IMR-90 (cell line): ENCODE results near the gene KLHL3. TPM values are rescaled to one million over a fixed set of nuclear protein-coding genes. Genes with fewer than 3 reads are reported as not detected.

ENCODE experiments used
- ATAC-seq: fragments of 200-7000 bp; cut with Tn5 transposase; 2 replicates; pipeline ENCODE4 v1.9.1; 2020; ENCODE audit warnings: low read depth, mild to moderate bottlenecking, moderate library complexity
- BruUV-seq: library from RNA; stranded (reverse); fragments of 400-500 nt; replicated peaks from 2 replicates; lab custom pipeline; 2021; lab: Mats Ljungman, UMichigan
- CTCF ChIA-PET: fragments of 300-600 bp; formaldehyde crosslinking; extraction: SDS; loops from one replicate; lab custom pipeline; 2021; ENCODE audit warnings: antibody characterized with exemption; lab: Yijun Ruan, JAX
- POLR2A ChIA-PET: fragments of 300-600 bp; sonication (Branson Sonifier 250); formaldehyde crosslinking; loops from one replicate; lab custom pipeline; 2022; ENCODE audit warnings: antibody characterized with exemption; ENCODE audit not compliant: unreplicated experiment; lab: Charles Lee
- DNase-seq: peaks from one replicate; pipeline ENCODE4 v3.0.0; 2013
- H2AFZ ChIP-seq: replicated peaks from 2 replicates; pipeline ENCODE3; 2013; ENCODE audit warnings: low read length, mild to moderate bottlenecking; ENCODE audit not compliant: poor library complexity
- H2AK5ac ChIP-seq: 2 replicates; pipeline ENCODE4 v1.6.1; 2013; ENCODE audit warnings: low read depth, low read length, inconsistent platforms
- H2AK9ac ChIP-seq: replicated peaks from 2 replicates; pipeline ENCODE3; 2013; ENCODE audit warnings: mild to moderate bottlenecking, low read depth, low read length, moderate library complexity; ENCODE audit not compliant: poor library complexity
- H2BK120ac ChIP-seq: 2 replicates; pipeline ENCODE4 v1.6.1; 2013; ENCODE audit warnings: low read depth, low read length, inconsistent platforms
- H2BK15ac ChIP-seq: 3 replicates; pipeline ENCODE4 v1.6.1; 2013; ENCODE audit warnings: low read depth, low read length, inconsistent platforms
- H2BK20ac ChIP-seq: 2 replicates; pipeline ENCODE4 v1.6.1; 2013; ENCODE audit warnings: low read depth, mild to moderate bottlenecking, inconsistent platforms, low read length, moderate library complexity
- H2BK5ac ChIP-seq: 2 replicates; pipeline ENCODE4 v1.6.1; 2013; ENCODE audit warnings: mild to moderate bottlenecking, low read depth, low read length, inconsistent platforms; ENCODE audit not compliant: poor library complexity, severe bottlenecking
- H3K14ac ChIP-seq: replicated peaks from 2 replicates; pipeline ENCODE4 v1.6.1; 2013; ENCODE audit warnings: low read depth, low read length, inconsistent platforms
- H3K18ac ChIP-seq: 2 replicates; pipeline ENCODE4 v1.6.1; 2013; ENCODE audit warnings: low read depth, low read length, control low read depth
- H3K23ac ChIP-seq: 2 replicates; pipeline ENCODE4 v1.6.1; 2013; ENCODE audit warnings: low read depth, low read length, inconsistent platforms
- H3K27ac ChIP-seq: 2 replicates; pipeline ENCODE4 v1.5.1; 2013; ENCODE audit warnings: mild to moderate bottlenecking, control low read depth, low read length; ENCODE audit not compliant: insufficient read depth
- H3K27me3 ChIP-seq: 2 replicates; pipeline ENCODE4 v1.6.1; 2013; ENCODE audit warnings: low read length; ENCODE audit not compliant: control insufficient read depth, insufficient read depth
- H3K36me3 ChIP-seq: 2 replicates; pipeline ENCODE4 v1.6.1; 2013; ENCODE audit warnings: low read length, mixed read lengths; ENCODE audit not compliant: control insufficient read depth, insufficient read depth
- H3K4ac ChIP-seq: 2 replicates; pipeline ENCODE4 v1.6.1; 2013; ENCODE audit warnings: low read depth, low read length, inconsistent platforms
- H3K4me1 ChIP-seq: 2 replicates; pipeline ENCODE4 v1.6.1; 2013; ENCODE audit warnings: low read length, mixed read lengths; ENCODE audit not compliant: control insufficient read depth, insufficient read depth
- H3K4me2 ChIP-seq: 2 replicates; pipeline ENCODE4 v1.6.1; 2013; ENCODE audit warnings: low read depth, mild to moderate bottlenecking, control low read depth, low read length, moderate library complexity
- H3K4me3 ChIP-seq: 2 replicates; pipeline ENCODE4 v1.5.1; 2013; ENCODE audit warnings: low read depth, mild to moderate bottlenecking, control low read depth, low read length, moderate library complexity; ENCODE audit not compliant: insufficient read depth
- H3K56ac ChIP-seq: 2 replicates; pipeline ENCODE4 v1.6.1; 2013; ENCODE audit warnings: low read length, inconsistent platforms; ENCODE audit not compliant: insufficient read depth; ENCODE audit errors: extremely low read depth
- H3K79me1 ChIP-seq, 2 experiments: 2 replicates each; pipeline ENCODE4 v1.6.1; 2013; ENCODE audit warnings: low read length in 2 of 2, inconsistent platforms in 1 of 2, low read depth in 1 of 2
- H3K9ac ChIP-seq: 2 replicates; pipeline ENCODE4 v1.6.1; 2013; ENCODE audit warnings: low read depth, low read length, control low read depth
- H3K9me1 ChIP-seq: 2 replicates; pipeline ENCODE4 v1.6.1; 2013; ENCODE audit warnings: low read length, inconsistent platforms; ENCODE audit not compliant: insufficient read depth
- H3K9me3 ChIP-seq: 2 replicates; pipeline ENCODE4 v1.6.1; 2013; ENCODE audit warnings: low read length; ENCODE audit not compliant: control insufficient read depth, insufficient read depth
- H4K20me1 ChIP-seq: 2 replicates; pipeline ENCODE4 v1.6.1; 2013; ENCODE audit warnings: low read length, inconsistent platforms; ENCODE audit not compliant: insufficient read depth
- H4K5ac ChIP-seq: 2 replicates; pipeline ENCODE4 v1.6.1; 2013; ENCODE audit warnings: mild to moderate bottlenecking, low read depth, low read length, control low read depth
- H4K8ac ChIP-seq, 2 experiments: 2 replicates each; pipeline ENCODE4 v1.6.1; 2013; ENCODE audit warnings: low read depth in 2 of 2, low read length in 2 of 2, control low read depth in 1 of 2, inconsistent platforms in 1 of 2
- H4K91ac ChIP-seq: 2 replicates; pipeline ENCODE4 v1.6.1; 2013; ENCODE audit warnings: low read depth, low read length, inconsistent platforms; ENCODE audit not compliant: insufficient read depth
- CEBPB ChIP-seq: IDR thresholded peaks from 2 replicates; pipeline ENCODE4 v1.6.1; 2012; ENCODE audit warnings: low read depth, low read length, improper control_type of control experiment
- CHD1 ChIP-seq: IDR thresholded peaks from 2 replicates; pipeline ENCODE4 v1.6.1; 2012; ENCODE audit warnings: low read depth, low read length, improper control_type of control experiment
- FOS ChIP-seq: fragments of 150-350 bp; IDR thresholded peaks from 2 replicates; pipeline ENCODE4 v1.6.1; 2016; ENCODE audit warnings: low read depth, low read length
- MAFK ChIP-seq: IDR thresholded peaks from 2 replicates; pipeline ENCODE4 v1.6.1; 2012; ENCODE audit warnings: low read depth, low read length, improper control_type of control experiment
- RAD21 ChIP-seq: IDR thresholded peaks from 2 replicates; pipeline ENCODE4 v1.6.1; 2012; ENCODE audit warnings: low read length, improper control_type of control experiment
- SMC3 ChIP-seq: fragments of 150-350 bp; IDR thresholded peaks from 2 replicates; pipeline ENCODE4 v1.6.1; 2016; ENCODE audit warnings: low read depth, mild to moderate bottlenecking, antibody characterized with exemption, low read length, moderate library complexity
- USF2 ChIP-seq: fragments of 150-350 bp; IDR thresholded peaks from 2 replicates; pipeline ENCODE4 v1.6.1; 2017; ENCODE audit warnings: mild to moderate bottlenecking, antibody characterized with exemption, low read length, low read depth
- WGBS, 2 experiments: methylation state at CpG; one replicate each; pipeline versions ENCODE4 v1.1.5 to v1.1.7; 2013; ENCODE audit warnings: missing lambda C conversion rate in 2 of 2; ENCODE audit not compliant: insufficient read length in 1 of 2; ENCODE audit errors: extremely low coverage in 2 of 2; 5-methylcytosine and 5-hydroxymethylcytosine counted together
- dilution Hi-C: fragments of 300-500 bp; cut with HindIII; formaldehyde crosslinking; loops from one replicate; pipeline ENCODE4 v1.14.3; 2018; ENCODE audit warnings: low sequenced_read_pairs; ENCODE audit not compliant: unreplicated experiment
- in situ Hi-C: fragments of 300-500 bp; cut with MboI; formaldehyde crosslinking; loops from 3 replicates; pipeline ENCODE4 v1.14.3; 2019; ENCODE audit warnings: low sequenced_read_pairs, inconsistent platforms, mixed read lengths
- intact Hi-C: fragments of 100-400 bp; cut with micrococcal nuclease; formaldehyde crosslinking; loops from 2 replicates; pipeline ENCODE4 v1.10.0; 2022
- polyA plus RNA-seq, 3 experiments: library from polyadenylated mRNA; depleted of rRNA; stranded (reverse); fragments of >200 nt; gene quantifications; 2 replicates each; pipeline ENCODE4 v1.2.3, GENCODE V29; 2012; ENCODE audit warnings: low replicate concordance in 1 of 3
- total RNA-seq: library from RNA; depleted of rRNA; stranded (reverse); fragments of >200 nt; gene quantifications from 2 replicates; pipeline ENCODE4 v1.2.3, GENCODE V29; 2012

KLHL3 gene
- total and polyA plus RNA-seq, 2 of the 4 experiments (the other 2 are of a cell fraction) = 2.3 to 4.1 TPM

DNA sequence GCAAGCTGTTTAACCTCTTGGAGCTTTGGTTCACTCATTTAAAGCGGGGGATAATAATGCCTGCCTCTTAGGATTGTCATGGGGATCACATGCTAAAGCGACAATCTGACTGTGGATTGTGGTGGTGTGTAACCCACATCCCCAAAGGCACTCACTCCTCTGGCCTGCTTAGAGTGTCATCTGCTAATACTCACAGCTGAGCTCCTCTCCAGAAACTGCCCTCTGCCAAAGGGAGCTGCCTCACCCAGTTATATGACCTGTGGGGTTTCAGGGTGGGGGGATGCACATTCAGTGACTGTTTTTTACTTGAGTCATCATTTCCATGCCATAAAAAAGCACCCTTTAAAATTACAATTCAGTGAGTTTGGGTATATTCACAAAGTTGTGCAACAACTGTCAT lies 126.8 kb downstream of the KLHL3 start:
- no TSS peak for BruUV-seq

More for the DNA sequence above, 126.8 kb downstream of the KLHL3 start:
- no peak for ATAC-seq
- Histone ChIP-seq H3K56ac (no peak overlapping the region), H4K5ac (no peak overlapping the region), H3K9me3 (no peaks in the 10 kb centered on the region), H3K4me3 (no peak overlapping the region), H3K4me1 (no peaks in the 10 kb centered on the region), H3K27me3 (peaks cover 8% of the 10 kb centered on the region), H3K9ac (no peak overlapping the region), H4K91ac (no peak overlapping the region), H2AFZ (no peak overlapping the region), H2AK5ac (no peak overlapping the region), H3K27ac (no peak overlapping the region), H2BK120ac (no peak overlapping the region), H3K14ac (no peak overlapping the region), H3K18ac (no peak overlapping the region), H3K23ac (no peak overlapping the region), H2BK15ac (no peak overlapping the region), H4K8ac (no peak overlapping the region), H2BK5ac (no peak overlapping the region), H4K20me1 (no peaks in the 10 kb centered on the region), H3K36me3 (no peaks in the 10 kb centered on the region), H3K9me1 (no peaks in the 10 kb centered on the region), H2BK20ac (no peak overlapping the region), H2AK9ac (no peak overlapping the region), H3K4me2 (no peak overlapping the region), H3K79me1 (no peaks in the 10 kb centered on the region), H3K4ac (no peak overlapping the region)
- WGBS, 2 experiments = no CpG with 5 or more reads among the region's 2 CpGs
- no peak for TF ChIP-seq USF2
- no peak for TF ChIP-seq CHD1
- no peak for TF ChIP-seq FOS
- no peak for TF ChIP-seq SMC3
- no peak for TF ChIP-seq CEBPB
- peak; percentile 36; the same call in 1 of the 2 replicates for TF ChIP-seq MAFK
- TF ChIP-seq RAD21 = no peak
- POLR2A ChIA-PET = no interaction called here
- in situ Hi-C loops (no loop called here), intact Hi-C loops (no loop called here), dilution Hi-C loops (no loop called here)
- CTCF ChIA-PET = no interaction called here
- DNase-seq = peak; percentile 6
